Measurements from ENCODE around the gene ATP9A.

GRCh38 chr20:51729771-51730170 lies 38.4 kb downstream of the ATP9A start:
- TF ChIP-seq CTCF (IDR thresholded peaks at IDR 0.05; ENCODE audit: insufficient read depth, low read length) (no peak), SPI1 (IDR thresholded peaks at IDR 0.05; ENCODE audit: borderline replicate concordance, low read depth) (no peak)

Data from HL-60 (cell line).